Measurements from ENCODE around the gene TANGO6.

DNA sequence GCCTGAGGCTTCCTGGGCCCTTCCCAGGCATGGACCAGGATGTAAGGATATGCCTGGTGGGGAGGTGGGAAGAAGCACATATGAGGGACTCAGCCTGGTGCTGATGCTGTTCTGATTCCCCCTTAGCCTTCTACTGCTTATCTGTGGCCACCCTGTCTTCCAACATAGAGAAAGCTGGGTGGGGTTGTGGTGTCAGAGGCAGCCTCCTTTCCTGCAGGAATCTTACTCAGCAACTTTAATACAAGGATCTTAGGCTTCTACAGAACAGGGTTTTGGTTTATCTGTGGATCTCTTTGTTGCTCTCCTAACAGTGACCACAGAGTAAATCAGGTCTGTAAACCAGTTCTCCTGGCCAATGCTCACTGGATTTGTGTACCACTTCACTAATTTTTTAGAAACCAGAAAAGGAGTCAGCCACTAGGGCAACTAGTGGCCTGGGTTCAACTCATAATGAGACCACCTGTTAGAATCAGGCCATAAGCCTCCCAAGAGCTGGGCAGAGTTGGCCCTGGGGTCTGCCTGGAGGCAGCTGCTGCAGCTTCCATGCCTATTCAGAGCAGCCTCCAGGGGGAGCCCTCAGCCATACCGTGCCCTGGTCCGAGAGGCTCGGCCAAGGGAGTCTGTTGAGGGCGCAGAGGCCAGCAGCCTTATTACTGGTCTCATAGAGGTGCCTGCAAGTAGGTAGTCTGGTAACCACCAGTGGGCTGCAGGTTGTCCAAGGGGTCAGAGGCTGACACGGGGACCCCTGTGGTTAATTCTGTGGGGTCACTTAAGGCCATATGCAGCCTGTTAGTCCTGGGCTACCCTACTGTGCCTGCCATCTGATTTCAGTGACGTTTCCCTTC is 269.2 kb downstream of the TANGO6 start:
- no peak for TF ChIP-seq POLR2A (IDR thresholded peaks at IDR 0.05)
- TF ChIP-seq CTCF (IDR thresholded peaks at IDR 0.05) = no peak

Measured in ovary (tissue), 3 donors.